Left cardiac atrium (tissue), 4 donors: ENCODE measurements around the gene FGFR1OP2. TPM values are rescaled to one million over a fixed set of nuclear protein-coding genes. Genes with fewer than 3 reads are reported as not detected.
A peak's percentile ranks its signal among the peaks of the same experiment; 100 is the strongest.
"Not testable (repeated sequence)": the region's sequence is repeated elsewhere in the genome, so short reads cannot be mapped to it uniquely, and the experiment has no call there.

Source experiments
- ATAC-seq, 2 donors: fragments of 200-7000 bp; cut with Tn5 transposase; one replicate each; pipeline ENCODE4 v1.9.1; 2020; ENCODE audit warnings: mild to moderate bottlenecking in 2 of 2, moderate library complexity in 2 of 2
- DNase-seq: peaks from one replicate; pipeline ENCODE4 v3.0.0-alpha.2; 2020
- intact Hi-C, 2 donors: fragments of 100-400 bp; cut with DNase I; formaldehyde crosslinking; loops; one replicate each; pipeline versions ENCODE4 v1.14.1 to v1.15.1; 2022 to 2023
- long read RNA-seq: library from polyadenylated mRNA; unstranded; transcript quantifications from one replicate; pipeline ENCODE4 v2.0.0, GENCODE V29; 2021
- total RNA-seq, 2 donors: library from RNA; stranded (reverse); fragmentation: NEBNext Ultra II Directional; extraction: Animal tissue kit (Norgen Biotek cat#: 25700); gene quantifications; one replicate each; pipeline ENCODE4 v1.2.1, GENCODE V29; 2021
- donor health status: DM: no; HTN: yes; CAD: no.
- donor health status: DM: no; HTN: yes; CAD: no; lungs with severe emphysema.
- donor health status: DM: yes; HTN: yes; CAD: no.
- donor health status: Dilated cardiomyopathy.

The FGFR1OP2 gene
- total RNA-seq = 10 to 100 TPM; 36.3 to 41.1 TPM
- long read RNA-seq, transcript FGFR1OP2-201 (7 exons, 2,924 nt) = major isoform, 27 of 35 reads
- long read RNA-seq, transcript FGFR1OP2-202 (6 exons, 2,790 nt) = minor isoform, 7 of 35 reads
- long read RNA-seq, partial matches to known transcripts = 0 of 35 reads
- long read RNA-seq, other reads (novel, unspliced or antisense) = 0 of 35 reads

DNA sequence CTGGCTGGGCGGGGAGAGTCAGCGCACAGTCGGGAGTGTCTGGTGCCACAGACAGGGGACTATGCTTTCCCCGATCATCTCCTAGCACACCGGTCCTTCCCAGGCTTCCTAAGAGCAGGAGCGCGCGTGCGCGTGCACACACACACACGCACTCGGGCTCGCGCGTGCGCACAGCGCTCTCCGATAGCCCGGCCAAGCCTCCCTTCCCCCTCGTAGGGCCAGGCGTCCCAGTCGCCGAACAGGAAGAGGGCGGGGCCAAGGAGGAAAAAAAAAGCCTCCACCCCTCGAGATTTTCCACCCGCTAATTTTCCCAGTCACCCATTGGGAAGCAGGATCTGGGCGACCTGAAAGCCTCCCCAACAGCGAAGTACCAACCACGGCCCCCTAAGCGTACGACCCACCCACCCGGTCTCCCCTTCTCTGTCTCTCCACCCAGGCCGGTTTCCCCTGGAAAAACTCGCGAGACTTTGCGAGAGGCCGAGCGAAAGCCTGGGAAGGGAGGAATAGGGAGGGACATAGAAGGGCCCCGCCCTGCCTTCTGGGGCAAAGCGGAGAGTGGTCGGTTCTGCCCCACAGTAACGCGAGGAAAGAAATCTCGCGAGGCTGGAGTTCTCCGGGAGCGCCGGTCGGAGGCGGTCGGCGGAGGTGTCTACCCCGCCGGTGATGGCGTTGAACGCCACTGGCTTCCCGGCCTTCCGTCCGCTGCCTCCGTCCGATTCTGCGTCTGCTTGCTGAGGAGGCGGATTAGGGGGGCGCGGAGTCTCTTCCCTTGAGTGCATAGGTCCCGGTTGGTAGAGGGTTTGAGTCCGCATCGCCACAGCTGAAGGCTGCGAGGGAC is at the start of gene FGFR1OP2, which contains the start of gene INTS13:
TSS of gene FGFR1OP2 (plus strand) at position 608 of the 838 bp plus-strand sequence. CDS start 15,689 bp downstream, outside the sequence.
TSS of gene INTS13 (minus strand) at position 119 of the 838 bp plus-strand sequence. CDS start 1,178 bp downstream, outside the sequence.
- DNase-seq (peak; percentile 99), ATAC-seq (peak; percentile 97 to 98)
- intact Hi-C loops = no loop called here

DNA sequence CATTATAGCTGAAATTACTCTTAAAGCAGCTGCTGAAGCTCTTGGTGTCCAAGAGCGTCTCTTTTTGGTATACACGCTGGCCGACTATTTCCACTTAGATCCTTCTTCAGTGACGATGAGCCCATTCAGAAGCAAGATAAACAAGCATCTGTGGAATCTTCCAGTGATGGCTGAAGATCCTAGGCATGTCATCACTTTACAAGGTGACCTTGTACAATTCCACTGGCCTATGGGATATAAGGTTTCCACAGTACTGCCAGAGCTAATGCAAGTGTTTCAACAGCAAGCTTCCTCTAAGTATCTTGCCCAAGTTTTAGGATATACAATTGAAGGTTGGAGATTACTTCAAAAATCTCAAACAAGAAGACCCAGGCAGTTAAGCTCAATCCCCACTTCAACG is 47.5 kb upstream of the FGFR1OP2 start:
- intact Hi-C loops = no loop called here
- no peak for ATAC-seq
- DNase-seq = no peak

DNA sequence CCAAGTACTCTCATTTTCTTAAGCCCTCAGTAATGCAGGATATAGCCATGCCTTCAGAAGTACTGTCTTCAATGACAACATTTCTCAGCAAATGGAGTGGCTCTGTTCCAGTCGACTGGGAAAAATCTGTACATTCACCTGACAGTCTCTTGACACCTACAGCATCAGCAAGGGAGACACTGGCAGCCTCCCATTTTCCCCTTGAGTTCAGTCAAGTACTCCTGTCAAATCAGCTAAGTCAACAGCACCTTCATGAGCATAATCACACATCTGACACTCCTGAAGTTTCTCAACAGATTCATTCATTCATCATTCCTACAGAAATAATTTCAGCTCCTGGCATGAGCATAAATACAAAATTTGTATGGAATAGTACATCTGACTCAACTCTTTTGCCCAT is 46.6 kb upstream of the FGFR1OP2 start:
- DNase-seq = no peak
- intact Hi-C loops = no loop called here
- no peak for ATAC-seq

DNA sequence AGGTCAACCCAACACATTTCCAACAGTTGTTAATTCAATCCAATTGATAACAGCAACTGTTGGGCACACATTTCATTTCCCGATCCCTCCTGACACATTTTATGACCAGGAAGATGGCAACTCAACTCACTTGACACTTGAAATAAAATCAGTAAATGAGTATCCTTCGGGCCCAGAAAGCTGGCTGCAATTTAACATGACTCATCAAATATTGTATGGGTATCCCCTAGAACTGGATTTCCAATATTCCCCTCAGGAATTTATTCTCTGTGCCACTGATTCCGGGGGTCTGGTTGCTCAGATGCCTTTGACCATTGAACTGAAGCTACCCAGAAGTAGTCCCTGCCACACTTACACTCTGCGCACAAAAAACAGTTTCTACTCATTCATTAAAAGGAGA is 42.6 kb upstream of the FGFR1OP2 start:
- DNase-seq (no peak), ATAC-seq (no peak)
- intact Hi-C loops = no loop called here

DNA sequence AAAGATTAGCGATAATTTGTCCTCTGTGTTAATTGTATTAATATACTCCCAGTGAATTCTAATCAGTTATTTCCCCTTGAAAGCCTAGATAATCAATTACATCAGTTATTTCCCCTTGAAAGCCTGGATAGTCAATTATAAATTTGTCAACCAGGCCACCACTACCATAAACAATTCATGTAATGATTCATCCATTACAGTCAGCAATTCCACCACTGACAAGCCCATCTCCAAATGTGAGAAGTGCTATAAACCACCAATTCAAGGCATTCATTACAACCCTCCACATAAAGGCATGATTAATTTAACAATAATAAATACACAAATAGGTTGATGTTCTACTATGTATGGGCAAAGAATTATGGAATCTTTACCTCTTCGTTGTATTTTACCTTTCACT is 41.4 kb upstream of the FGFR1OP2 start:
- intact Hi-C loops = no loop called here
- ATAC-seq (no peak), DNase-seq (no peak)

DNA sequence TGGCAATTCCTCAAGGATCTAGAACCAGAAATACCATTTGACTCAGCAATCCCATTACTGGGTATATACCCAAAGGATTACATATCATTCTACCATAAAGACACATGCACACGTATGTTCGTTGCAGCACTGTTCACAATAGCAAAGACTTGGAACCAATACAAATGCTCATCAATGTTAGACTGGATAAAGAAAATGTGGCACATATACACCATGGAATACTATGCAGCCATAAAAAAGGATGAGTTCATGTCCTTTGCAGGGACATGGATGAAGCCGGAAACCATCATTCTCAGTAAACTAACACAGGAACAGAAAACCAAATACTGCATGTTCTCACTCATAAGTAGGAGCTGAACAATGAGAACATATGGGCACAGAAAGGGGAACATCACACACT is 34.9 kb upstream of the FGFR1OP2 start:
- DNase-seq, ATAC-seq, intact Hi-C loops: not testable (repeated sequence)

DNA sequence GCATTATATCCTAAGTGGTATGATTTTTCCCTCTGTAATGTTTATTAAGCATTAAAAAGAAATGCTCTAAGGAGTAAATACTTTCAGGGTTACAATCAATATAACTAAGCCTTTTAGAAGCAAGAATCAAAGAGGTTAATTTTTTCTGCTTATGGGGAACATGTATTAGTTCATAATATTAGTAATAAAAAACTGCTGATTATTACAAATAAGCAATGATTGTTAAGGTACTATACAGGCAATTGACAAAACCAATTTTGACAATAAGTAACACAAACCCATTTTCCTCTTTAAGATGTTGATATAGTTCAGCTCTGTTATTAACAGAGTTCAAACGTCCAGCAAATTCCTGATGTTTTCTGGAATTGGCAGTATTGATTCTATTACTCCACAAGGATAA is 32.2 kb upstream of the FGFR1OP2 start:
- DNase-seq = no peak
- intact Hi-C loops = no loop called here
- no peak for ATAC-seq

DNA sequence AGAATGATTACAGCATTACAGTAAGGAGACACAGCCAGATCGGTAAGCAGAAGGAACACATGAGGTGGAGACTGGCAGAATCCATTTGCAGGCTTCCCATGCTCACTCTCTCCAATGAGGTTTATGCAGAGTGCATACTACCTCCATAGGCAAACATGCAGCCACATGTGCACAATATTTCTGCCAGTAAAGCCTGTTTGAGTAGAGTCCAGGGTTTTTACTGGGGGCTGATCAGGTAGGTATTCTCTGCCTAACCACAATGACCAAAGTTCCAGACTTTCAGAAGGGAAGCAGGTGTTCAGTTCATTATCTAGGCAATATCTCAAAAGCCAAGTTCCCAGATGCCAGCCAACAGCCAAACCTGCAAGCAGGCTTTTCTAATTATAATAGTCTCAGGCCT is 31.6 kb upstream of the FGFR1OP2 start:
- no peak for ATAC-seq
- intact Hi-C loops = no loop called here
- no peak for DNase-seq

DNA sequence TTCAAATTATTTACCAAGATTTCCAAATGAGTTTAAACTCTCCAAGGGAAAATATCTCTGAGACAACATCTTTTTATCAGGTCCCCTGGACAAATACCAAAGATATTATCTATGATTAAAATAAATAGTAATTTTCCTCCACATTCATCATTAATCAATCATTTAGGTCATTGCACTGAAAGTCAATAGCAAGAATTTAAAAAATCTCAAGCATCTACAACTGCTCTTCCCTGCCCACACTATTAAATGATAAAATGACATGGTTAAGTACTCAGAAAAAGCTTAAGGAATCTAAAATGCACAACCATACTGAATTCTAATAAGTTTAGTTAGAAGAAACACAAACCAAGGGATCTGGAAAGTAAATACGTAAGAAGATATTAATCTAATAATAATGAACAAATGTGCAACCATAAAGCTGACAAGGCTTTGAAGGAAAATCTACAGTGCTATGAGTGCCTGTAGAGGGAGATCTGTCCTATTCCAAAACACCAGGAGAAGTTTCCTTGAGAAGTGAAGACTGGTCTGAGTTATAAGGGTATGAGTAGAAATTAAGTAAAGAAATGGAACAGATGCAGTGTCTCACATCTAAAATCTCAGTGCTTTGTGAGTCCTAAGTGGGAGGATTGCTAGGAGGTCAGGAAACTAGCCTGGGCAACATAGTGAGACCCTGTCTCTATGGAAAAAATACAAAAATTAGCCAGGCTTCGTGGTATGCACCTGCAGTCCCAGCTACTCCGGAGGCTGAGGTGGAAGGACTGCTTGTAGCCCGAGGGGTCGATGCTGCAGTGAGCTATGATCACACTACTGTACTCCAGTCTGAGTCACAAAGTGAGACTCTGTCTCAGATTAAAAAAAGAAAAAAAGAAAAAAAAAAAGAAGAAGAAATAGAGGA is 19.7 kb upstream of the FGFR1OP2 start:
- ATAC-seq (no peak), DNase-seq (no peak)
- intact Hi-C loops = no loop called here

DNA sequence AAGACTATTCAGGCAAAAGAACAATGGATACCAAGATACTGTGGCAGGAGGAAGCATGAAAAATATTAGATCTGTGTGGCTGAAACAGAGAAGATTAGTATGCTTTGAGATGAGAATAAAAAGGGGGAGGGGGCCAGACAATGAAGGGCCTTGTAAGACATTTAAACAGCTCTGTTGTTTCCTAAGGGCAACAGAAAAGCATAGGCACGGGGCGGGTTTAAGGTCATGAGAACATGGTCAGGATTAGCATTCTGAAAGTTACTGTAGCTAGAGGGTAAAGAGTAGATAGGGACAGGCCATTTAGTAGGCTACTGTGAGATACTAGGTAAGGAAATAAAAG is 19.1 kb upstream of the FGFR1OP2 start:
- ATAC-seq (no peak), DNase-seq (no peak)
- intact Hi-C loops = no loop called here

DNA sequence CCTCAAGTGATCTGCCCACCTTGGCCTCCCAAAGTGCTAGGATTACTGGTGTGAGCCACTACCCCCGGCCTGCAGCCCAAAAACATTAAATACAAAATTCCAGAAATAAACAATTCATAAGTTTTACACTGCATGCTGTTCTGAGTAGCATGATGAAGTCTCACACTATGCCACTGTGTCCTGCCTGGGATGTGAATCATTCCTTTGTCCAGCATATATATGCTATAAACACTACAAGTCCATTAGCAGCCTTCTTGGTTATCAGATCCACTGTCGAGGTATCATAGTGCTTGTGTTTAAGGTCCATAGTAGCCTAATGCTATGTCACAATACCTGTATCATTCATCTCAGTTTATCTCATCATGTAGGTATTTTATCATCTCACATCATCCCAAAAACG is 16.4 kb upstream of the FGFR1OP2 start:
- DNase-seq = no peak
- no peak for ATAC-seq
- intact Hi-C loops = no loop called here

DNA sequence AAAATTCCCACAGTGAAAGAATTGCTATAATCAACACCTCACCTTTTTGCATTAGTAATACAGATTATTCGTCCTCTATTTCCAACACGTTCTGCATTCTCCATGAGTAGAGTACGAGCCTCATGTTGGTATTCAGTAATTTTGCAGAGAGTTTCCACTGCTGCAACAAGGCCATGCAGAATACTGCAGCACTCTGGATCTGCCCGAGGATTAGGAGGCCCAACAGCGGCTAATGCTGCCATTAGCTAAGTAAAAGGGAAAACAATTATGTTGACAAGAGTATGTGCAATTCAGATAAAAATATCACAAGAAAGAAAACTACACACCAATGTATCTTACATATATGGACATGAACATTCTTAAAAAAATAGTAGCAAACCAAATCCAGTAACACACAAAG is 9.6 kb upstream of the FGFR1OP2 start:
- ATAC-seq (no peak), DNase-seq (no peak)
- intact Hi-C loops = no loop called here

DNA sequence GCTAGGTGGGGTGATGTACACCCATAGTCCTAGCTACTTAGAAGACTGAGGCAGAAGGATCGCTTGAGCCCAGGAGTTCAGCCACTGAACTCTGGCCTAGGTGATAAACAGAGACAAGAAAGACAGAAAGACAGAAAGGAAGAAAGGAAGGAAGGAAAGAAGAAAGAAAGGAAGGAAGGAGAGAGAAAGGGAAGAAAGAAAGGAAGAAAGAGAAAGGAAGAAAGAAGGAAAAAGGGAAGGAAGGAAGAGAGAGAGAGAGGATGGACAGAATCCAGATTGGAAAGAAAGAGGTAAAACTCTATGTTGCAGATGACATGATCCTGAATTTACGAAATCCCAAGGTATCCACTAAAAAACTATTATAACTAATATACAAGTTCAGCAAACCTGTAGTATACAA is 8.7 kb upstream of the FGFR1OP2 start:
- intact Hi-C loops = no loop called here
- ATAC-seq (no peak), DNase-seq (no peak)

DNA sequence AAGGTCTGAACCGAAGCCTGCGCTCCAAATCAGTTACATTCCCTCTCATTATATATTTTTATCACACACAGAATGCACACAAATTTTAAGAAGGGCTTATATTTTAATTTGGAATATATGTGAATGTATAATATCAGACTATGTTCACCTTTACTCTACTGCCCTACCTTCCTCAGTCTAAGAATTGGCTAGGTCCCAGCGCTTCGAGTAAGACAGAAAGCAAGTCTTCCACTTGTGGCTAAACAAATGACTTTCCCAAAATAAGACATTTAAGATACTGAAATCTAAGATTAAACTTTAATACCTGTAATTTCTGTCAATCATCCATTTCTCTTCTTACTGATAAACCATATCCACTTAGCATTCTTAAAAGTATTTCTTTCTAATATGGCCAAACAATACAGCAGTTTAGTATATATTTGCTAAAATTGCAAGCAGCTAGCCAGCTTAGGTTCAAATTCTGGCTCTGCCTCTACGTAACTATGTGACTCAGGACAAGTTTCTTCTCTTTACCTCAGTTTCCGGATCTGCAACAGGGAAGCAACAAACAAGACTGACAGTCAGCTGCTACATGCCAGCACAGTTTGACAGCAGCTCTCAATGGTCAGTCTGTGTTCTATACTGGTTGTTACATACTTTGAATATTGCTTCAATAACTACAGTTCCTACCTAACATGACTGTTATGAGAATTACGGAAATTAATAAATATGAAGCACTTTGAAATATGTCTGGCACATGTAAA is 2.5 kb upstream of the FGFR1OP2 start:
- no peak for DNase-seq
- ATAC-seq = no peak
- intact Hi-C loops = no loop called here

DNA sequence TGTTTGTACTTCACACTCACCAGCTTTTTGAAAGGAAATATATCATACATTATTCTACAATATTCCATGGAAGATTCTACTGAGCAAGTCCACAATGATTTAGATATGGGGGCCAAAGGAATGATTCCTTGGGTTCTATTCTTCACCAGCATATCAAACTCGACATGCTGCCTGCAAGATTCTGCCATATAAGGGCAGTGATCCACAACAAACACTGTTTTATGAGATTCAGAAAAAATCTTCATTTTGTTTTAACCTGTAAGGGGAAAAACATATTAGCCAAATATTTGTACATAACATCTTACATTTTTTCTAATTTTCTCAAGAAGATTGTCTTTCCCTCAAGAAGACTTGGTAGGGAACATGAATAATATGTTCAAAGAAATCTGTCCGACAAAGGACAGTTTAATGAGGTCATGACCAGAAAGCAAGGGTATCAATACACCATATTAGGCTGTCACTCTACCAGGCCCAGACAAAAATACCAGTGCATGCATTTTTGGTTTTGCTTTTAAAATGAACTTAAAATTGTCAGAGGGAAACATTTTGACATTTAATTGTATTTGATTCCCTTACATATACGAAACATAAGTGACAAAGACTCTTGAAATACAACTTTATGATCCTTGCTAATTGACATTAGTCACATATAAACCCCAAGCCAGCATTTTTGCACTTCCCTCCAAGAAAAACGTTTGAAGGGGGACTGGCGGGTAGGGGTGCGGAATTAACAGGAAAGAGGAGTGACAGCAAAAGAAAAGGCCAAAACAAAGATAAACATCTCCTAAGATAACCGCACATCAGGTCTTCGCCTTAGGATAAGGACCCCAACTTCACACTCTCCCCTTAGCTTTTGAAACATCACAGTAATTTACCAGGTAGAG is 1.5 kb upstream of the FGFR1OP2 start:
- intact Hi-C loops = no loop called here
- DNase-seq = no peak
- no peak for ATAC-seq

DNA sequence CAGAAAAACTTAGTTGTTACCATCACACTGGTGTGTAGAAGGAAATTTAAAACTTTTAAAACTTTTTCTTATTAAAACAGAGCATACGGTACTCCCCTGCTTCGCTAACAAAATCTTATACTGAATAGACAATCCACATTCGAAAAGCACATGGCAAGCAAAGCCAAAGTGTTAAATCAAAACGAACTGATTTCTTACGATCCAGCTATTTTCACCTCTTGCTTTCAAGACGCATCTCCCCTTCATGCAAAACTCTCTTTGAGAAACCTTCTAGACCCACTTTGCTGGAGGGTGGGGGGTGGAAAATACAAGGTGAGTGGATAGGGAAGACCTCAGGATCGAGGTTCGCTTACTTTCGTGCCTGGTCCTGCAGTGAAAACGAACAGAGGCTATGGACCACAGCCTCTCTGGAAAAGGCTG is 817 bp upstream of the FGFR1OP2 start:
- ATAC-seq (no peak), DNase-seq (no peak)
- intact Hi-C loops = no loop called here

DNA sequence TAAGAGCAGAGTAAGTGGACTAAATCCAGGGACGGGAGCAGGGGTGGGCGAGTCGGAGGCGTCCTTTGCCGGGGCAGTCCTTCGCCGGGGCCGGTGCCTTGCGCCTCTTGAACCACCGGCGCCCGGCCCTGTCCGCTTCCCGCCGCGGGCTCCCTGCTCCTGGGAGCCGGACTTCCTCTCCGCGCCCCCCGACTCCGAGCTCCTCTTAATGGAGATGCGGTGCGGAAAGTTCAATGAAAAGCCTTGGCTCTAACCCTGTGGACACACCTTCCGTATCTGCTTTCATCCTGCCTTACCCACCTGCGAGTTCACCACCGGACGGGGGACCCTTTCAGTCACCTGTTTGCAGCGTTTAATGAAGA is 412 bp downstream of the FGFR1OP2 start:
- peak; percentile 20 to 36 for ATAC-seq
- DNase-seq = peak; percentile 56
- intact Hi-C loops = no loop called here

DNA sequence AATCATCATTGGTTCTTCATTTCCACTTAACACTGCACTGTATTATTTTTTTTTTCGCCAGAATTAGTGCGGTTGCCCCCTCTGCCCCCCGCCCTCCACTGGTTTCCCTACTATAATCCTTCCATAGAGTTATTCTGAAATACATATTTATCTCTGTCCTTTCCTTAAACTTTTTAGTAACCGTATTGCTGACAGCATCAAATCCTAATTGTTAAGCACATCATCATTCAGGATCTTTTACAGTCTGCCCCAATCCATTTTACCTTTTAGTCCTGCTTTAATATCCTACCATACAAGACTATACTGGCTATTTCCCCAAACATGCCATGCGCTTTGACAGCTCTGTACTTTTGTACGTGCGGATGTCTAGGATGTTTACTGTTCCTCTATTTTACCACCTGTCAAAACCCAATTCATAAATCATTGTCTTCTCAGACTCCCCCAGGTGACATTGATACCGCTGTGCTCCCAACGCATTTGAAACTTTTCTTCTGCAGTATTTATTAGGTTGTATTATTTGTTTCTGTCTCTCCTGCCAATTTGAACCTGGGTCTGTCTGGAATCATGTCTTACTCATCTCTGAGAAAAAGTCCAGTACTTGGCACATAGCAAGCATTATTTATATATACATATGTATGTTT is 1.0 kb downstream of the FGFR1OP2 start:
- intact Hi-C loops = no loop called here
- DNase-seq (no peak), ATAC-seq (no peak)
